CD4-positive, alpha-beta T cell treated with Interleukin-6 for 4 hours (primary cell): ENCODE results near the gene MARK4.

Source experiments
- DNase-seq: peaks from one replicate; pipeline ENCODE4 v3.0.0-alpha.2; 2020; ENCODE audit warnings: mixed read lengths

The MARK4 gene

DNA sequence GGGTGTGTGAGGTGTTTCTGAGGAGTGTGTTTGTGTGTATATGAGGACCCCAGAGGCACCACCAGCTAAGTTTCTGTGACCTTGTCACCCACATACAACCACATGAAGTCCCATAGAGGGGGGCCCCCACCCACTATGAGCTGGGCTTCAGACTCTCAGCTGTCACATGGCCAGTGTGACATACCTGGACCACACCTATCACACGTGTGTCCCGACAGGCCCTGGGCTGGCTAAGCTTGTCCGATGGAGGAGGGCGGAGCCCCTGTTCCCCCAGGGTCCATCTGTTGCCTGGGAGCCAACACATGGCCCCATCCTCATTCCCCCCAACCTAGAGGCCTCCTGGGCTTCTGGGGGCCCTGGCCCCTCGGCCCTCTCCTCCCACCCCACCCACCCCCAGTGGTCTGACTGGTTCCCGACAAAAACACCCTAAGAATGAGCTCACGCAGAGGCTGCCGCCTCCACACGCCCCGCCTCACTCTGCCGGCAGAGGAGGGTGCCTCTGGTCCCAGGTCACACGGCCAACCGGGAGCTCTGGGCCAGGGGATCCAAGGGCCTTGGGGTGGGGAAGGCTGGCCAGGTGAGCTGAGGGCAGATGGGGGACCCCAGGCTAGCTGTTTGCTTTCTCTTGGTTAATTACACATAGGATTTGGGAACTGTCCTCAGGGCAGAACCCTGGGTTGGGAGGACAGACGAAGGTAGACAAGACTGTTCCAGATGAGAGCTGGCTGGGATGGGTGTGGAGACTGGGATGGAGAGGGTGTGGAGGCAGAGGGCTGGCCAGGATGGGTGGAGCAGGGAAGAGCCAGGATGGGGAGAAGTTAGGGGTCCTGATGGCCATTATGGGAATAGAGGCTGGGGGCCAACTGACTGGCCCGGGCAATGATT is 93.8 kb downstream of the MARK4 start:
- DNase-seq = no peak

- no peak for DNase-seq
Observed at GRCh38 chr19:45345506-45345860, 94.4 kb downstream of the MARK4 start.

DNA sequence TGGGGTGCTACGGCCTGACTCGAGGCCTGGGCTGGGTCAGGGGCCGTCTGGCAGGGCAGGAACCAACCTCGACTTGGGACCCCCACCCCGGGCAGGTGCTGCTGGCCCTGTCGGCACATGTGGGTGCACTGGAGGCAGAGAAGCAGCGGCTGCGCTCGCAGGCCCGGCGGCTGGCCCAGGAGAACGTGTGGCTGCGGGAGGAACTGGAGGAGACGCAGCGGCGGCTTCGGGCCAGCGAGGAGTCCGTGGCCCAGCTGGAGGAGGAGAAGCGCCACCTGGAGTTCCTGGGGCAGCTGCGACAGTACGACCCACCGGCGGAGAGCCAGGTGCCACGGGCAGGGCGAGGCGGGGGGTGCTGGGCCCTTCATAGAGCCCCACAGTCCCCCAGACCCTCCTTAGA is 95.4 kb downstream of the MARK4 start:
- no peak for DNase-seq

DNA sequence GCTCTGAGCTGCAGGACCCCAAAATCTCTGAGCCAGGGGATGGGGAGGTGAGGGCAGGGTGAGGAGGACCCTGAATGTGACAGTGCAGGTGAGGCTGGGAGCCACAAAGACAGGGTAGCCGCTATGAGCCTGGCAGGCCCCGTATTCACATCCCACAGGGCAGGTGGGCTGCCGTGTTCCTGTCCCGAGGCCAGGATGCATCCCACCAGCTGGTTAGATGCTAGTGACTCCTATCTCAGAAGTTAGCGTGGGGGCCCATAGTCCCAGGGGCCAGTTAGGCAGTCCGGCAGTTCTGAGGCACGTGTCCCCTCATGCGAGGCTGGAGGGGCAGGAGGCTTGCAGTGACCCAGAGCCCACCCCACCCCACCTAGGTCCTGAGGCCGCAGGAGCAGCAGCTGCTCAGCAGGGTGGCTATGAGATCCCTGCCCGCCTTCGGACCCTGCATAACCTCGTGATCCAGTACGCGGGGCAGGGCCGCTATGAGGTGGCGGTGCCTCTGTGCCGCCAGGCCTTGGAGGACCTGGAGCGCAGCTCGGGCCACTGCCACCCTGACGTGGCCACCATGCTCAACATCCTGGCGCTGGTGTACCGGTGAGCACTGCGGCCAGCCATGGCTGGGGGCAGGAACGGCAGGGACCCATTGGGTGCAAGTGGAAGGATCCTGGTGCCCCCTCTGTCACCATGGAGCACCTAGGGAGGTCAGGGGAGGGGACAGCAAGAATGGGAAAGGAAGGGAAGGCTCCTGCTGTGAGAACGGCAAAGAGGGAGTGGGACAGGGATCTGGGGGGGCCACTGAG is 96.7 kb downstream of the MARK4 start:
- no peak for DNase-seq

DNA sequence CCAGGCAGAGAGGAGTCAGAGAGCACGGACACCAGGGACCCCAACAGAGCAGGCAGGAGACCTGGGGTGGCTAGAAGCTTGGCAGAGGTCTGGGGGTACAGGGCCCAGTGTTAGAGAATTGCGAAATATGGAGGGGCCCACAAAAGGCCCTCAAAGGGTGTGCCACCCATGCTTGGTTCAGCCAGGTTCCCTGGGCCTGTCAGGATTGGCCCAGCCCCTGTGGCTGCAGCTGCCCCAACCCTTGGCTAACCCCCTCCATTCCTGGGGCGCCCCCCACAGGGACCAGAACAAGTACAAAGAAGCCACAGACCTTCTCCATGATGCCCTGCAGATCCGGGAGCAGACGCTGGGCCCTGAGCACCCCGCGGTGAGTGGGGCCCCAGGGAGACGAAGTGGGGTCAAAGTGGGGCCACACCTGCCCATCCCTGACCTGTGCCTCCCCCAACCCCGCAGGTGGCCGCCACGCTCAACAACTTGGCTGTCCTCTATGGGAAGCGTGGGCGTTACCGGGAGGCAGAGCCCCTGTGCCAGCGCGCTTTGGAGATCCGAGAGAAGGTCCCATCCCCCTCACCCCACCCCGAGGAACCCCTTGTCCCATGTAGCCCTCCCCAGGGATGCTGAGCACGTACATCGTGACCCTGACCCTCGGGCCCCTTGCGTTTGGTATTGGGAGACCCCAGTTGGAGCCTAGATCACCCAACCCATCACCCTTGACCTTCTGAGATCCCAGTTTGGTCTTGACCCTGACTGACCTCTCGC is 97.5 kb downstream of the MARK4 start:
- DNase-seq = no peak

- DNase-seq = no peak
Observed at GRCh38 chr19:45349126-45349415, 98.0 kb downstream of the MARK4 start.

- DNase-seq = no peak
Observed at GRCh38 chr19:45349430-45349941, 98.4 kb downstream of the MARK4 start.

- DNase-seq = no peak
Observed at GRCh38 chr19:45350477-45351058, 99.5 kb downstream of the MARK4 start.

DNA sequence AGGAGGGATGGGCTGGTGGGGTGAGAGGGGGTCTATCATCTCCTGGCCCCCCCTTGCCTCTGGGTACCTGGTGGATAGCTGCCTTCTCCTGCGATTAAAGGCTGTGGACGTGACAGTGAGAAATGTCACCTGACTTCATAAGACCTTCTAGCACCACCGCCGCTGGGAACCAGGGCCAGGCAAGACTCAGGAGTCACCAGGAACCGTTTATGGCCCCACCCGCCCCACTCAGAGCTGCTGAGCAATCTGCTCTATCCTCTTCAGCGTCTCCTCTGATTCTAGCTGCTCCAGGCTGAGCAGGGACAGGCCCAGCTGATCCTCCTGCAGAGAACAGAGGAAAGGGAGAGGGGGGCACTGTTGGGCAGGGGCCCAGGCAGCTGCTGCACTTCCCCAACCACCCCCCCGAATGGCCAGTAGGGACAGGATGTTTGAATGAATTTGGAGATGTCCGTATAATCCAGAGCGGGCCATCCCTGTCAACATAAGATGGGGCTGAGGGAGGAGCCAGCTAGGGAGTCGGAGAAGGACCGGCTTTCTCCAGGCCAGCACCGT is 100.4 kb downstream of the MARK4 start:
- no peak for DNase-seq

- no peak for DNase-seq
Observed at GRCh38 chr19:45352062-45352461, 101.0 kb downstream of the MARK4 start.

DNA sequence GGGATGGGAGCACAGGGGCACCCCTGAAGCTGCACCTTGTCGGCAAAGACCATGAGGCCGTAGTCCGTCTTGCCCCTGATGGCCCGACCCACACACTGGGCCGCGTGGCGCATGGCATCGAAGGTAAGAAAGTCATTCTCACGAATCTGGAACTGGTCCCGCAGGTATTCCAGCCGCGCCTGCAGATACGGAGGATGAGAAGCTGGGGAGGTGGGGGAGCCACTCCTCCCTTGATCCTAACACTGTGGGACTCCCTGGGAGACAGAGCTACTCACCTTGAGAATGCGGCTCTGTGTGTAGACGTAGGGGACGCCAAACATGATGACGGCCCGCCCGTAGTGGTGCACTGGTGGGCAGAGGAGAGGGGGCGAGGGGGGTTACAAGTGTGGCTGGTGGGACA is 101.4 kb downstream of the MARK4 start:
- DNase-seq = no peak

- no peak for DNase-seq
Observed at GRCh38 chr19:45352914-45353796, 102.1 kb downstream of the MARK4 start.

- no peak for DNase-seq
Observed at GRCh38 chr19:45354241-45354842, 103.3 kb downstream of the MARK4 start.
